Heart left ventricle (tissue), 13 donors: ENCODE data around the gene CEP85.

Experiments used
- CTCF ChIP-seq, 12 donors: fragments of 200-600 bp; sonication (generic) in 4 of 12; IDR thresholded peaks; one replicate each; pipeline versions ENCODE4 v1.5.0 to v1.8.0; 2018 to 2022; ENCODE audit warnings: antibody characterized with exemption in 12 of 12, mild to moderate bottlenecking in 5 of 12
- POLR2A ChIP-seq, 2 donors: fragments of 450-650 bp; IDR thresholded peaks; one replicate each; pipeline ENCODE4 v1.6.1; 2017; ENCODE audit warnings: antibody characterized with exemption in 2 of 2, mild to moderate bottlenecking in 2 of 2, moderate library complexity in 2 of 2
- donor health status: ischemic (EF 13 %, LVEDD 7.1; RV severe dilation, severe dysfunction).
- donor health status: DM: no; HTN: yes; CAD: no.
- donor health status: DM: no; HTN: no; CAD: no.
- donor health status: ischemic (EF 25% LVEDD 6.9; RV normal size, moderate dysfunction).
- donor health status: ischemic (EF 25% LVEDD 5.7; RV mildly dilated, moderate dysfunction).
- donor health status: ischemic (EF 35%, LVEDD 5.7; RV mildly dilated, moderate dysfunction).
- donor health status: nonischemic (EF 11% LVEDD 7.7; RV severe dilation, severe dysfunction).
- donor health status: DM: yes; HTN: yes; CAD: no.
- donor health status: PGD.
- donor health status: ischemic (EF 29% LVEDD 5.4; RV normal size, mild dysfunction).
- donor health status: nonischemic (EF 23%, LVEDD 6.1; RV moderate dilation, normal function).

GRCh38 chr1:26314501-26314900, 80.5 kb downstream of the CEP85 start:
- TF ChIP-seq CTCF (IDR thresholded peaks at IDR 0.05) (no peak), POLR2A (IDR thresholded peaks at IDR 0.05) (no peak)
